Dermis blood vessel endothelial cell (primary cell): ENCODE results near the gene ONECUT3. TPM values are rescaled to one million over a fixed set of nuclear protein-coding genes. Genes with fewer than 3 reads are reported as not detected.

Experiments
- DNase-seq: peaks from one replicate; pipeline ENCODE4 v3.0.0; 2010
- total RNA-seq: library from RNA; depleted of rRNA; stranded (reverse); fragments of >200 nt; gene quantifications from 2 replicates; pipeline ENCODE4 v1.2.3, GENCODE V29; 2014

The ONECUT3 gene
- total RNA-seq, 1 donor from 2014 or later, result not detected

GRCh38 chr19:1769645-1769985, 16.3 kb downstream of the ONECUT3 start:
- no peak for DNase-seq

GRCh38 chr19:1770866-1771576, 17.7 kb downstream of the ONECUT3 start:
- DNase-seq, result no peak

- no peak for DNase-seq
These were observed 19.9 kb downstream of the ONECUT3 start for GRCh38 chr19:1773184-1773583.

- peak; percentile 10 for DNase-seq
These were observed 21.9 kb downstream of the ONECUT3 start for GRCh38 chr19:1774989-1775772.

- DNase-seq, result no peak
These were observed 22.8 kb downstream of the ONECUT3 start for GRCh38 chr19:1775951-1776605.

- no peak for DNase-seq
These were observed 23.4 kb downstream of the ONECUT3 start for GRCh38 chr19:1776606-1777147.

- DNase-seq, result no peak
These were observed 23.8 kb downstream of the ONECUT3 start for GRCh38 chr19:1777149-1777548.

- no peak for DNase-seq
These were observed 26.3 kb downstream of the ONECUT3 start for GRCh38 chr19:1779574-1779973.

GRCh38 chr19:1780272-1780958, 27.1 kb downstream of the ONECUT3 start:
- peak; percentile 12 for DNase-seq

GRCh38 chr19:1782521-1782920, 29.2 kb downstream of the ONECUT3 start:
- DNase-seq, result no peak

- DNase-seq, result no peak
These were observed 30.0 kb downstream of the ONECUT3 start for GRCh38 chr19:1783354-1783753.

- DNase-seq, result no peak
These were observed 30.6 kb downstream of the ONECUT3 start for GRCh38 chr19:1783874-1784273.

GRCh38 chr19:1785310-1785709, 32.0 kb downstream of the ONECUT3 start:
- DNase-seq, result no peak

GRCh38 chr19:1786668-1787067, 33.4 kb downstream of the ONECUT3 start:
- DNase-seq, result no peak

GRCh38 chr19:1787116-1787515, 33.8 kb downstream of the ONECUT3 start:
- DNase-seq, result no peak

- peak; percentile 11 for DNase-seq
These were observed 36.1 kb downstream of the ONECUT3 start for GRCh38 chr19:1789261-1790041.

GRCh38 chr19:1790054-1790792, 36.9 kb downstream of the ONECUT3 start:
- DNase-seq, result no peak

- no peak for DNase-seq
These were observed 38.6 kb downstream of the ONECUT3 start for GRCh38 chr19:1791879-1792278.

- no peak for DNase-seq
These were observed 41.3 kb downstream of the ONECUT3 start for GRCh38 chr19:1794424-1795172.

GRCh38 chr19:1796395-1797142, 43.3 kb downstream of the ONECUT3 start:
- DNase-seq, result no peak
